PC-3 (cell line): Measurements from ENCODE around the gene OSBPL9.

Source experiments
- EZH2 ChIP-seq: fragments of 300-600 bp; sonication (generic); IDR thresholded peaks from one replicate; pipeline ENCODE4 v1.6.1; 2017; ENCODE audit warnings: antibody characterized with exemption, mild to moderate bottlenecking, low read length; ENCODE audit not compliant: unreplicated experiment
- EZH2phosphoT487 ChIP-seq: fragments of 300-600 bp; sonication (generic); IDR thresholded peaks from 2 replicates; pipeline ENCODE4 v1.6.1; 2018; ENCODE audit warnings: mild to moderate bottlenecking, antibody characterized with exemption, low read length, borderline replicate concordance
- TF ChIP-seq, protein P1 (sequence below): fragments of 300-600 bp; sonication (generic); conservative IDR thresholded peaks from 2 replicates; pipeline ENCODE4 v1.5.1; 2017; ENCODE audit warnings: antibody characterized with exemption, low read depth, mild to moderate bottlenecking, low read length

- TF ChIP-seq EZH2 (no peak), EZH2phosphoT487 (no peak)
- TF ChIP-seq, protein P1, sequence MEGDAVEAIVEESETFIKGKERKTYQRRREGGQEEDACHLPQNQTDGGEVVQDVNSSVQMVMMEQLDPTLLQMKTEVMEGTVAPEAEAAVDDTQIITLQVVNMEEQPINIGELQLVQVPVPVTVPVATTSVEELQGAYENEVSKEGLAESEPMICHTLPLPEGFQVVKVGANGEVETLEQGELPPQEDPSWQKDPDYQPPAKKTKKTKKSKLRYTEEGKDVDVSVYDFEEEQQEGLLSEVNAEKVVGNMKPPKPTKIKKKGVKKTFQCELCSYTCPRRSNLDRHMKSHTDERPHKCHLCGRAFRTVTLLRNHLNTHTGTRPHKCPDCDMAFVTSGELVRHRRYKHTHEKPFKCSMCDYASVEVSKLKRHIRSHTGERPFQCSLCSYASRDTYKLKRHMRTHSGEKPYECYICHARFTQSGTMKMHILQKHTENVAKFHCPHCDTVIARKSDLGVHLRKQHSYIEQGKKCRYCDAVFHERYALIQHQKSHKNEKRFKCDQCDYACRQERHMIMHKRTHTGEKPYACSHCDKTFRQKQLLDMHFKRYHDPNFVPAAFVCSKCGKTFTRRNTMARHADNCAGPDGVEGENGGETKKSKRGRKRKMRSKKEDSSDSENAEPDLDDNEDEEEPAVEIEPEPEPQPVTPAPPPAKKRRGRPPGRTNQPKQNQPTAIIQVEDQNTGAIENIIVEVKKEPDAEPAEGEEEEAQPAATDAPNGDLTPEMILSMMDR, result no peak
These were observed 127.8 kb downstream of the OSBPL9 start for GRCh38 chr1:51744506-51745303.
